ENCODE data around the gene LCE1A. TPM values are rescaled to one million over a fixed set of nuclear protein-coding genes. Genes with fewer than 3 reads are reported as not detected.

LCE1A gene
- total RNA-seq, 2 experiments from 2014 or later = not detected

DNA sequence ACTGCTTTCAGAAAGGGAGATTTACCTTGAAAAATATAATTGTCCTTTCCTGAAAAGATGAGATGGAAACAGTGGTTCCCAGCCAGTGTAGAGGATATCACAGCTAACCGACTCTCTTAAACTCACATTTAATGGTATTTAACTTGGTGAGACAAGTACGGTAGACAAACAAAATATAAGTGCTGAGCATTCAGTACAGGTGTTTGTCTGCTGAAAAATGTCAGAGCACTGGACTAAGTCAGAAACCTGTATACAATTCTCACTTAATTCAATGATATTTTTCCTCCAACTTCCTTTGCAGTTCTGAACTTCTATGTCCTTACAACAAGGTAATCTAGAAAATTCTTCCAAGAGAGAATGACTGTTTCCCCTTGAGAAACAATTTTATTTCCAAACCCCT, 15.6 kb upstream of the LCE1A start, which contains the start of gene LCE1B:
LCE1B (plus strand) TSS at position 301 of the 400 bp plus-strand sequence. CDS start 476 bp downstream, outside the sequence.
- Histone ChIP-seq H3K4me3 (ENCODE audit: low read depth, low read length, poor library complexity, severe bottlenecking) (no peak within 1 kb of the TSS), H4K20me1 (ENCODE audit: insufficient read depth, low read length) (no peaks in the 10 kb centered on the region), H3K36me3 (ENCODE audit: insufficient read depth, low read length) (no peaks in the 10 kb centered on the region), H3K4me2 (ENCODE audit: low read length) (no peak within 1 kb of the TSS), H2AFZ (ENCODE audit: low read length) (no peak within 1 kb of the TSS), H3K79me2 (ENCODE audit: insufficient read depth, low read depth, low read length) (no peaks in the 10 kb centered on the region), H3K4me1 (ENCODE audit: insufficient read depth, low read length, poor library complexity, severe bottlenecking) (no peaks in the 10 kb centered on the region), H3K27ac (ENCODE audit: low read depth, low read length, poor library complexity, severe bottlenecking) (no peak within 1 kb of the TSS), H3K9me2 (ENCODE audit: insufficient read depth, low read length) (no peaks in the 10 kb centered on the region), H3K9me3 (ENCODE audit: low read length) (no peaks in the 10 kb centered on the region)
- no peak for DNase-seq (ENCODE audit: low spot score)
- POLR2A ChIA-PET = no interaction called here
- TF ChIP-seq, protein P1, sequence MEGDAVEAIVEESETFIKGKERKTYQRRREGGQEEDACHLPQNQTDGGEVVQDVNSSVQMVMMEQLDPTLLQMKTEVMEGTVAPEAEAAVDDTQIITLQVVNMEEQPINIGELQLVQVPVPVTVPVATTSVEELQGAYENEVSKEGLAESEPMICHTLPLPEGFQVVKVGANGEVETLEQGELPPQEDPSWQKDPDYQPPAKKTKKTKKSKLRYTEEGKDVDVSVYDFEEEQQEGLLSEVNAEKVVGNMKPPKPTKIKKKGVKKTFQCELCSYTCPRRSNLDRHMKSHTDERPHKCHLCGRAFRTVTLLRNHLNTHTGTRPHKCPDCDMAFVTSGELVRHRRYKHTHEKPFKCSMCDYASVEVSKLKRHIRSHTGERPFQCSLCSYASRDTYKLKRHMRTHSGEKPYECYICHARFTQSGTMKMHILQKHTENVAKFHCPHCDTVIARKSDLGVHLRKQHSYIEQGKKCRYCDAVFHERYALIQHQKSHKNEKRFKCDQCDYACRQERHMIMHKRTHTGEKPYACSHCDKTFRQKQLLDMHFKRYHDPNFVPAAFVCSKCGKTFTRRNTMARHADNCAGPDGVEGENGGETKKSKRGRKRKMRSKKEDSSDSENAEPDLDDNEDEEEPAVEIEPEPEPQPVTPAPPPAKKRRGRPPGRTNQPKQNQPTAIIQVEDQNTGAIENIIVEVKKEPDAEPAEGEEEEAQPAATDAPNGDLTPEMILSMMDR (conservative IDR thresholded peaks at IDR 0.05; ENCODE audit: low read length) = no peak
- intact Hi-C loops (cut with micrococcal nuclease; ENCODE audit: unreplicated experiment) = no loop called here
- BruUV-seq (replicated peaks) = no TSS peak
- CTCF ChIA-PET (ENCODE audit: unreplicated experiment) = no interaction called here

DNA sequence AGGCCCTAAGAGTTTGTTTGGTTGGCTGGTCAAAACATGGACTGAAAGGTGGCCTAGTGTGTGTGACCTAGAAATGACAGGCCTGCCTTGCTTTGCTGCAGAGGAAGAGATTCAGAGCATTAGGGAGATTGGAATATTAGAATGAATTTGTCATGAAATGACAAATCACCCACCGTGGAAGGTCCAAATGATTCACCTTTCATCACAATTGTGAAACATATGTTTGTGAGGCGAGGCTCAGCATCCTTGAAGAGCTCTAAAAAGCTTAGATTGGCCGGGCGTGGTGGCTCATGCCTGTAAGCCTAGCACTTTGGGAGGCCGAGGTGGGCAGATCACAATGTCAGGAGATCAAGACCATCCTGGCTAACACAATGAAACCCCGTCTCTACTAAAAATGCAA, 10.0 kb upstream of the LCE1A start:
- no peak overlapping the region for H3K4me2 ChIP-seq (ENCODE audit: low read length)
- TF ChIP-seq EZH2phosphoT487 (IDR thresholded peaks at IDR 0.05; ENCODE audit: borderline replicate concordance, low read depth, low read length) = no peak
- TF ChIP-seq, protein P1 (conservative IDR thresholded peaks at IDR 0.05; ENCODE audit: low read length) = no peak
- no peaks in the 10 kb centered on the region for H3K9me2 ChIP-seq (ENCODE audit: insufficient read depth, low read length)
- H3K4me3 ChIP-seq (ENCODE audit: low read depth, low read length, poor library complexity, severe bottlenecking) = no peak overlapping the region
- no peaks in the 10 kb centered on the region for H3K9me3 ChIP-seq (ENCODE audit: low read length)
- intact Hi-C loops (cut with micrococcal nuclease; ENCODE audit: unreplicated experiment) = no loop called here
- BruUV-seq (replicated peaks) = no TSS peak
- no peak overlapping the region for H2AFZ ChIP-seq (ENCODE audit: low read length)
- no peak for DNase-seq (ENCODE audit: low spot score)
- ChIA-PET POLR2A (no interaction called here), CTCF (ENCODE audit: unreplicated experiment) (no interaction called here)
- H3K27ac ChIP-seq (ENCODE audit: low read depth, low read length, poor library complexity, severe bottlenecking) = no peak overlapping the region
- no peaks in the 10 kb centered on the region for H3K4me1 ChIP-seq (ENCODE audit: insufficient read depth, low read length, poor library complexity, severe bottlenecking)
- no peaks in the 10 kb centered on the region for H3K79me2 ChIP-seq (ENCODE audit: insufficient read depth, low read depth, low read length)
- no peaks in the 10 kb centered on the region for H4K20me1 ChIP-seq (ENCODE audit: insufficient read depth, low read length)
- no peaks in the 10 kb centered on the region for H3K36me3 ChIP-seq (ENCODE audit: insufficient read depth, low read length)

DNA sequence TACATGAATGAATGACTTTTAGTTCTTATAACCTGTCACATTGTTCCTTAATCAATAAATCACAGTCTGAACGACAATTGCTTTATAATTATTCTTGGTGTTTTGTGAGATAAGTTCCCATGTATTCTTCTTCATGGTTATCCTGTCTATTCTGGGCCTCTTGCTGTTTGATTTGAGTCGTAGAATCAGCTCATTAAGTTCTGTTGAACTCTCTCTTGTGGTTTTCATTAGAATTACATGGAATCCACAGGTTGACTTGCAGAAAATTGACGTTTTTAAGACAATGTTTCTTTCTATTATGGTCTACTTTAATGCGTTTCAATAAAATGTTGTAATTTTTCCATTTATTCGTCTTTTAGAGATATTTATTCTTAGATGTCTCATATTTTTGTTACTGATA, 4.0 kb upstream of the LCE1A start:
- Histone ChIP-seq H3K27ac (ENCODE audit: low read depth, low read length, poor library complexity, severe bottlenecking) (no peak overlapping the region), H3K79me2 (ENCODE audit: insufficient read depth, low read depth, low read length) (no peaks in the 10 kb centered on the region), H3K9me2 (ENCODE audit: insufficient read depth, low read length) (no peaks in the 10 kb centered on the region), H3K9me3 (ENCODE audit: low read length) (no peaks in the 10 kb centered on the region), H3K36me3 (ENCODE audit: insufficient read depth, low read length) (no peaks in the 10 kb centered on the region), H3K4me1 (ENCODE audit: insufficient read depth, low read length, poor library complexity, severe bottlenecking) (no peaks in the 10 kb centered on the region), H3K4me2 (ENCODE audit: low read length) (no peak overlapping the region), H2AFZ (ENCODE audit: low read length) (no peak overlapping the region), H3K4me3 (ENCODE audit: low read depth, low read length, poor library complexity, severe bottlenecking) (no peak overlapping the region), H4K20me1 (ENCODE audit: insufficient read depth, low read length) (no peaks in the 10 kb centered on the region)
- BruUV-seq (replicated peaks) = no TSS peak
- TF ChIP-seq, protein P1 (conservative IDR thresholded peaks at IDR 0.05; ENCODE audit: low read length) = no peak
- no peak for TF ChIP-seq EZH2phosphoT487 (IDR thresholded peaks at IDR 0.05; ENCODE audit: borderline replicate concordance, low read depth, low read length)
- ChIA-PET CTCF (ENCODE audit: unreplicated experiment) (no interaction called here), POLR2A (no interaction called here)
- DNase-seq (ENCODE audit: low spot score) = no peak
- intact Hi-C loops (cut with micrococcal nuclease; ENCODE audit: unreplicated experiment) = no loop called here

Data from OCI-LY7 (cell line).